KMS-11 (cell line): ENCODE data around the gene IRF6.

Source experiments
- H2AFZ ChIP-seq: fragments of 200-600 bp; sonication (generic); 2 replicates; pipeline ENCODE4 v1.6.1; 2016; ENCODE audit warnings: antibody characterized with exemption, mixed run types, low read depth
- H3K27ac ChIP-seq: fragments of 200-600 bp; sonication (generic); 2 replicates; pipeline ENCODE4 v1.6.1; 2016; ENCODE audit warnings: mild to moderate bottlenecking, mixed run types
- H3K27me3 ChIP-seq: fragments of 200-600 bp; sonication (generic); 2 replicates; pipeline ENCODE4 v1.6.1; 2017; ENCODE audit warnings: mild to moderate bottlenecking, low read depth, mixed run types, moderate library complexity; ENCODE audit not compliant: insufficient read depth
- H3K36me3 ChIP-seq: fragments of 200-600 bp; sonication (generic); 2 replicates; pipeline ENCODE4 v1.6.1; 2017; ENCODE audit warnings: mild to moderate bottlenecking, mixed run types; ENCODE audit not compliant: insufficient read depth
- H3K4me1 ChIP-seq: fragments of 200-600 bp; sonication (generic); 2 replicates; pipeline ENCODE4 v1.6.1; 2016; ENCODE audit warnings: mild to moderate bottlenecking, low read depth, mixed run types; ENCODE audit not compliant: poor library complexity, severe bottlenecking
- H3K4me2 ChIP-seq: fragments of 200-600 bp; sonication (generic); 2 replicates; pipeline ENCODE4 v1.7.0; 2016; ENCODE audit warnings: mild to moderate bottlenecking, mixed run types
- H3K4me3 ChIP-seq: fragments of 200-600 bp; sonication (generic); IDR thresholded peaks from 2 replicates; pipeline ENCODE4 v1.6.1; 2017; ENCODE audit warnings: low read depth, low read length, mixed read lengths; ENCODE audit not compliant: insufficient read depth
- H3K79me2 ChIP-seq: fragments of 200-600 bp; sonication (generic); 2 replicates; pipeline ENCODE4 v1.6.1; 2016; ENCODE audit warnings: low read depth, mixed run types; ENCODE audit not compliant: insufficient read depth
- H3K9ac ChIP-seq: fragments of 200-600 bp; sonication (generic); 2 replicates; pipeline ENCODE4 v1.6.1; 2016; ENCODE audit warnings: mild to moderate bottlenecking, mixed run types
- H4K20me1 ChIP-seq: fragments of 200-600 bp; sonication (generic); 2 replicates; pipeline ENCODE4 v1.6.1; 2016; ENCODE audit warnings: mild to moderate bottlenecking, mixed run types; ENCODE audit not compliant: insufficient read depth
- TF ChIP-seq, protein P1 (sequence below): fragments of 200-600 bp; sonication (generic); conservative IDR thresholded peaks from 2 replicates; pipeline ENCODE4 v1.6.1; 2017; ENCODE audit warnings: low read depth, mild to moderate bottlenecking, antibody characterized with exemption, low read length, moderate library complexity, mixed read lengths

Gene IRF6

DNA sequence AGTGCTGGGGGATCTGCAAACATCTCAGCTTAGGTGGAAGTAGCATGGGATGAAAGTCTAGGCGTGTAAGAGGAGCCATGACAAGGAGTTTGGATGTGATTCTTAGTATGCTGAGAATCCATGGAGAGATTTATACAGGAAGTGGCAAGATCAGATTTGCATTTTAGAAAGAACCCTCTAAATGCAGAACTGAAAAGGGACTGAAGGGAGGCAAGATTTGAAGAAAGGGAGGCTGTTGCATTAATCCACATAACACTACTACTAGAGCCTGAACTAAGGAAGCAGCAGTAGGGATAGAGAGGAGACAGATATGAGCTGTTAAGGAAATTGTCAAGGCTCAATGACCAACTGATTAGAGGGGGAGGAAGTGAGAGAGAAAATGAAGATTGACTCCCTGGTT, 31.4 kb downstream of the IRF6 start:
- peaks cover 19% of the 10 kb centered on the region for H3K4me1 ChIP-seq
- no peak overlapping the region for H3K4me2 ChIP-seq
- no peak overlapping the region for H3K27ac ChIP-seq
- no peak overlapping the region for H3K9ac ChIP-seq
- no peak overlapping the region for H2AFZ ChIP-seq
- H3K4me3 ChIP-seq: no peak overlapping the region
- H4K20me1 ChIP-seq: no peaks in the 10 kb centered on the region
- TF ChIP-seq, protein P1, sequence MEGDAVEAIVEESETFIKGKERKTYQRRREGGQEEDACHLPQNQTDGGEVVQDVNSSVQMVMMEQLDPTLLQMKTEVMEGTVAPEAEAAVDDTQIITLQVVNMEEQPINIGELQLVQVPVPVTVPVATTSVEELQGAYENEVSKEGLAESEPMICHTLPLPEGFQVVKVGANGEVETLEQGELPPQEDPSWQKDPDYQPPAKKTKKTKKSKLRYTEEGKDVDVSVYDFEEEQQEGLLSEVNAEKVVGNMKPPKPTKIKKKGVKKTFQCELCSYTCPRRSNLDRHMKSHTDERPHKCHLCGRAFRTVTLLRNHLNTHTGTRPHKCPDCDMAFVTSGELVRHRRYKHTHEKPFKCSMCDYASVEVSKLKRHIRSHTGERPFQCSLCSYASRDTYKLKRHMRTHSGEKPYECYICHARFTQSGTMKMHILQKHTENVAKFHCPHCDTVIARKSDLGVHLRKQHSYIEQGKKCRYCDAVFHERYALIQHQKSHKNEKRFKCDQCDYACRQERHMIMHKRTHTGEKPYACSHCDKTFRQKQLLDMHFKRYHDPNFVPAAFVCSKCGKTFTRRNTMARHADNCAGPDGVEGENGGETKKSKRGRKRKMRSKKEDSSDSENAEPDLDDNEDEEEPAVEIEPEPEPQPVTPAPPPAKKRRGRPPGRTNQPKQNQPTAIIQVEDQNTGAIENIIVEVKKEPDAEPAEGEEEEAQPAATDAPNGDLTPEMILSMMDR: no peak
- no peaks in the 10 kb centered on the region for H3K27me3 ChIP-seq
- peaks cover 4% of the 10 kb centered on the region; the same call in 1 of the 2 replicates for H3K36me3 ChIP-seq
- H3K79me2 ChIP-seq: peaks cover 8% of the 10 kb centered on the region

DNA sequence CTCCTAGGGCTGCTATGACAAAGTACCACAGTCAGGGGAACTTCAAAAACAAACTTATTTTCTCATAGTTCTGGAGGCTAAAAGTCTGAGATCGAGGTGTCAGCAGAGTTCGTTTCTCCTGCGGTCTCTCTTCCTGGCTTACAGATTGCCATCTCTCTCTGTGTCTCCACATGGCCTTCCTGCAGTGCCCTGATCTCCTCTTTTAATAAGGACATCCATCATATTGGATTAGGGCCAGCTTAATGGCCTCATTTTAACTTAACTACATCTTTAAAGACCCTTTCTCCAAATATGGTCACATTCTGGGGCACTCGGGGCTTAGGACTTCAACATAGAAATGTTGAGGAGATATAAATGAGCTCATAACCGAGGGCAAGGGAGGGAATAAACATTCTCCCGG, 33.8 kb downstream of the IRF6 start:
- H3K27ac ChIP-seq: no peak overlapping the region
- H3K79me2 ChIP-seq: peaks cover 10% of the 10 kb centered on the region
- H3K4me2 ChIP-seq: no peak overlapping the region
- no peak overlapping the region for H2AFZ ChIP-seq
- H3K9ac ChIP-seq: no peak overlapping the region
- peaks cover 32% of the 10 kb centered on the region for H3K4me1 ChIP-seq
- peaks cover 4% of the 10 kb centered on the region; the same call in 1 of the 2 replicates for H3K36me3 ChIP-seq
- TF ChIP-seq, protein P1: no peak
- no peaks in the 10 kb centered on the region for H4K20me1 ChIP-seq
- no peaks in the 10 kb centered on the region for H3K27me3 ChIP-seq
- no peak overlapping the region for H3K4me3 ChIP-seq

- H3K4me1 ChIP-seq: peaks cover 45% of the 10 kb centered on the region
- H3K4me3 ChIP-seq: no peak overlapping the region
These were observed 35.1 kb downstream of the IRF6 start for GRCh38 chr1:209770636-209771415.

GRCh38 chr1:209769971-209770370, 36.0 kb downstream of the IRF6 start:
- TF ChIP-seq, protein P1: no peak
- Histone ChIP-seq H3K4me3 (peak overlapping the region; percentile 53), H3K4me2 (peak overlapping the region; percentile 74), H3K27ac (peak overlapping the region; percentile 76), H3K9ac (peak overlapping the region; percentile 48; the same call in 1 of the 2 replicates), H3K79me2 (peaks cover 10% of the 10 kb centered on the region), H2AFZ (peak overlapping the region; percentile 56; the same call in 1 of the 2 replicates), H3K36me3 (0 out of 2 replicates have a peak, but pooled peaks cover 4% of the 10 kb centered on the region), H3K27me3 (no peaks in the 10 kb centered on the region), H4K20me1 (no peaks in the 10 kb centered on the region), H3K4me1 (peaks cover 51% of the 10 kb centered on the region)

More at GRCh38 chr1:209770636-209771415, 35.1 kb downstream of the IRF6 start:
- Histone ChIP-seq H3K36me3 (peaks cover 4% of the 10 kb centered on the region; the same call in 1 of the 2 replicates), H2AFZ (no peak overlapping the region), H3K79me2 (peaks cover 10% of the 10 kb centered on the region), H3K27me3 (no peaks in the 10 kb centered on the region), H3K4me2 (no peak overlapping the region; the same call in 1 of the 2 replicates), H4K20me1 (no peaks in the 10 kb centered on the region), H3K27ac (no peak overlapping the region), H3K9ac (no peak overlapping the region)
- TF ChIP-seq, protein P1: no peak
